HG03045 (cell line): ENCODE data around the gene GDF2.

Experiments used
- ATAC-seq: cut with Tn5 transposase; IDR thresholded peaks from one replicate; pipeline ENCODE4 v1.9.1; 2021; ENCODE audit warnings: mild to moderate bottlenecking, moderate library complexity; ENCODE audit not compliant: unreplicated experiment

Gene GDF2

GRCh38 chr10:47331954-47332353 is 9.7 kb downstream of the GDF2 start:
- no peak for ATAC-seq

GRCh38 chr10:47332371-47332770 is 10.1 kb downstream of the GDF2 start:
- no peak for ATAC-seq

GRCh38 chr10:47332946-47333345 is 10.7 kb downstream of the GDF2 start:
- no peak for ATAC-seq

- ATAC-seq = no peak
Measured at GRCh38 chr10:47333532-47333931, 11.3 kb downstream of the GDF2 start.

GRCh38 chr10:47334466-47335295 is 12.4 kb downstream of the GDF2 start:
- no peak for ATAC-seq

GRCh38 chr10:47335906-47336305 is 13.7 kb downstream of the GDF2 start:
- ATAC-seq = no peak

- ATAC-seq = no peak
Measured at GRCh38 chr10:47336387-47337134, 14.3 kb downstream of the GDF2 start.

- ATAC-seq = no peak
Measured at GRCh38 chr10:47337310-47337709, 15.1 kb downstream of the GDF2 start.

GRCh38 chr10:47339186-47339735 is 17.0 kb downstream of the GDF2 start:
- no peak for ATAC-seq

- no peak for ATAC-seq
Measured at GRCh38 chr10:47339759-47340607, 17.7 kb downstream of the GDF2 start.

GRCh38 chr10:47340608-47341170 is 18.4 kb downstream of the GDF2 start:
- no peak for ATAC-seq

GRCh38 chr10:47344996-47345870 is 23.0 kb downstream of the GDF2 start:
- no peak for ATAC-seq

- no peak for ATAC-seq
Measured at GRCh38 chr10:47346581-47347302, 24.5 kb downstream of the GDF2 start.

- no peak for ATAC-seq
Measured at GRCh38 chr10:47347303-47347675, 25.0 kb downstream of the GDF2 start.

GRCh38 chr10:47348138-47348651 is 25.9 kb downstream of the GDF2 start, which contains the start of gene RBP3:
Gene RBP3, plus strand, starts transcription at chr10:47348363. Its CDS starts 122 bp downstream, at chr10:47348485.
- no peak for ATAC-seq

GRCh38 chr10:47348661-47349470 is 26.6 kb downstream of the GDF2 start:
- ATAC-seq = no peak

- no peak for ATAC-seq
Measured at GRCh38 chr10:47349516-47349915, 27.3 kb downstream of the GDF2 start.

- ATAC-seq = no peak
Measured at GRCh38 chr10:47349941-47350371, 27.7 kb downstream of the GDF2 start.
